Stimulated activated naive B cell treated with anti-CD40 and anti-IgM and Interleukin-4, amounts not matched to agents 10 μg/mL and 1 μg/mL and 100 μg/mL, for 72 hours (primary cell): ENCODE results near the gene KCNMA1.

Experiments used
- ATAC-seq, 2 donors: fragments of 150-1000 bp; cut with Tn5 transposase; replicated peaks; 2 replicates each; pipeline ENCODE4 v1.10.0; 2021; ENCODE audit warnings: moderate library complexity in 1 of 2
- DNase-seq: peaks from one replicate; pipeline ENCODE4 v3.0.0; 2021
- H3K27ac Mint-ChIP-seq: one replicate; pipeline ENCODE4 v1.8.0; 2022; ENCODE audit warnings: mild to moderate bottlenecking, mixed read lengths
- H3K27me3 Mint-ChIP-seq, 2 donors: one replicate each; pipeline ENCODE4 v1.8.0; 2022; ENCODE audit warnings: mixed read lengths in 2 of 2
- H3K36me3 Mint-ChIP-seq, 2 donors: one replicate each; pipeline ENCODE4 v1.8.0; 2022; ENCODE audit warnings: mixed read lengths in 2 of 2, mild to moderate bottlenecking in 1 of 2
- H3K4me1 Mint-ChIP-seq, 2 donors: one replicate each; pipeline ENCODE4 v1.8.0; 2022; ENCODE audit warnings: mixed read lengths in 2 of 2, mild to moderate bottlenecking in 1 of 2
- H3K4me3 Mint-ChIP-seq, 2 donors: one replicate each; pipeline ENCODE4 v1.8.0; 2022; ENCODE audit warnings: mild to moderate bottlenecking in 2 of 2, mixed read lengths in 2 of 2, moderate library complexity in 1 of 2
- H3K9me3 Mint-ChIP-seq, 2 donors: one replicate each; pipeline ENCODE4 v1.8.0; 2022; ENCODE audit warnings: mixed read lengths in 2 of 2, mild to moderate bottlenecking in 1 of 2

Gene KCNMA1

GRCh38 chr10:77514870-77515269 lies 122.7 kb downstream of the KCNMA1 start:
- no peaks in the 10 kb centered on the region for H3K36me3 Mint-ChIP-seq

GRCh38 chr10:77513781-77514331 lies 123.8 kb downstream of the KCNMA1 start:
- DNase-seq (no peak), ATAC-seq (no peak)
- H3K9me3 Mint-ChIP-seq: no peaks in the 10 kb centered on the region
- peaks cover 7 to 10% of the 10 kb centered on the region in 2 donors for H3K27me3 Mint-ChIP-seq
- no peak overlapping the region for H3K27ac Mint-ChIP-seq
- H3K36me3 Mint-ChIP-seq: no peaks in the 10 kb centered on the region
- no peaks in the 10 kb centered on the region for H3K4me1 Mint-ChIP-seq
- H3K4me3 Mint-ChIP-seq: no peak overlapping the region

More at GRCh38 chr10:77514870-77515269, 122.7 kb downstream of the KCNMA1 start:
- no peak for DNase-seq
- Mint-ChIP-seq H3K27ac (no peak overlapping the region), H3K4me3 (no peak overlapping the region), H3K27me3 (peaks cover 4 to 10% of the 10 kb centered on the region in 2 donors), H3K4me1 (no peaks in the 10 kb centered on the region), H3K9me3 (peaks cover 0 to 3% of the 10 kb centered on the region in 2 donors)
- ATAC-seq: no peak

GRCh38 chr10:77513220-77513619 lies 124.4 kb downstream of the KCNMA1 start:
- DNase-seq (no peak), ATAC-seq (no peak)
- H3K4me3 Mint-ChIP-seq: no peak overlapping the region
- no peak overlapping the region for H3K27ac Mint-ChIP-seq
- no peaks in the 10 kb centered on the region for H3K9me3 Mint-ChIP-seq
- no peaks in the 10 kb centered on the region for H3K4me1 Mint-ChIP-seq
- peaks cover 10 to 11% of the 10 kb centered on the region in 2 donors for H3K27me3 Mint-ChIP-seq
- H3K36me3 Mint-ChIP-seq: no peaks in the 10 kb centered on the region

- Mint-ChIP-seq H3K4me3 (no peak overlapping the region), H3K36me3 (no peaks in the 10 kb centered on the region), H3K27me3 (peaks cover 10 to 11% of the 10 kb centered on the region in 2 donors), H3K27ac (no peak overlapping the region), H3K9me3 (no peaks in the 10 kb centered on the region), H3K4me1 (no peaks in the 10 kb centered on the region)
- DNase-seq: no peak
- no peak for ATAC-seq
These were observed 125.4 kb downstream of the KCNMA1 start for GRCh38 chr10:77512219-77512578.

GRCh38 chr10:77511498-77512218 lies 126.0 kb downstream of the KCNMA1 start:
- Mint-ChIP-seq H3K27me3 (peaks cover 10 to 12% of the 10 kb centered on the region in 2 donors), H3K4me1 (no peaks in the 10 kb centered on the region), H3K36me3 (no peaks in the 10 kb centered on the region), H3K9me3 (no peaks in the 10 kb centered on the region), H3K4me3 (no peak overlapping the region), H3K27ac (no peak overlapping the region)
- DNase-seq (no peak), ATAC-seq (no peak)

GRCh38 chr10:77510695-77511094 lies 126.9 kb downstream of the KCNMA1 start:
- H3K4me1 Mint-ChIP-seq: no peaks in the 10 kb centered on the region
- no peak overlapping the region for H3K27ac Mint-ChIP-seq
- no peaks in the 10 kb centered on the region for H3K9me3 Mint-ChIP-seq
- DNase-seq: no peak
- H3K4me3 Mint-ChIP-seq: no peak overlapping the region
- ATAC-seq: no peak
- peaks cover 9 to 17% of the 10 kb centered on the region in 2 donors for H3K27me3 Mint-ChIP-seq
- no peaks in the 10 kb centered on the region for H3K36me3 Mint-ChIP-seq

- ATAC-seq: no peak
- no peak for DNase-seq
- Mint-ChIP-seq H3K36me3 (no peaks in the 10 kb centered on the region), H3K9me3 (no peaks in the 10 kb centered on the region), H3K4me1 (peaks cover 0 to 2% of the 10 kb centered on the region in 2 donors), H3K4me3 (no peak overlapping the region), H3K27me3 (peaks cover 13 to 20% of the 10 kb centered on the region in 2 donors), H3K27ac (no peak overlapping the region)
These were observed 127.3 kb downstream of the KCNMA1 start for GRCh38 chr10:77510294-77510693.

GRCh38 chr10:77509391-77509790 lies 128.2 kb downstream of the KCNMA1 start:
- no peaks in the 10 kb centered on the region for H3K36me3 Mint-ChIP-seq
- no peaks in the 10 kb centered on the region for H3K9me3 Mint-ChIP-seq
- peaks cover 16 to 21% of the 10 kb centered on the region in 2 donors for H3K27me3 Mint-ChIP-seq
- no peak overlapping the region for H3K4me3 Mint-ChIP-seq
- DNase-seq: no peak
- H3K4me1 Mint-ChIP-seq: peaks cover 0 to 2% of the 10 kb centered on the region in 2 donors
- ATAC-seq: no peak
- H3K27ac Mint-ChIP-seq: no peak overlapping the region

GRCh38 chr10:77507291-77507880 lies 130.2 kb downstream of the KCNMA1 start:
- H3K27ac Mint-ChIP-seq: no peak overlapping the region
- peaks cover 21 to 23% of the 10 kb centered on the region in 2 donors for H3K27me3 Mint-ChIP-seq
- H3K4me3 Mint-ChIP-seq: no peak overlapping the region
- ATAC-seq (no peak), DNase-seq (no peak)
- H3K36me3 Mint-ChIP-seq: no peaks in the 10 kb centered on the region
- peaks cover 0 to 2% of the 10 kb centered on the region in 2 donors for H3K4me1 Mint-ChIP-seq
- no peaks in the 10 kb centered on the region for H3K9me3 Mint-ChIP-seq

- H3K36me3 Mint-ChIP-seq: no peaks in the 10 kb centered on the region
- DNase-seq: no peak
- H3K27me3 Mint-ChIP-seq: peaks cover 21 to 27% of the 10 kb centered on the region in 2 donors
- no peak for ATAC-seq
- no peak overlapping the region for H3K27ac Mint-ChIP-seq
- no peak overlapping the region for H3K4me3 Mint-ChIP-seq
- no peaks in the 10 kb centered on the region for H3K9me3 Mint-ChIP-seq
- peaks cover 0 to 2% of the 10 kb centered on the region in 2 donors for H3K4me1 Mint-ChIP-seq
These were observed 130.9 kb downstream of the KCNMA1 start for GRCh38 chr10:77506517-77507200.

GRCh38 chr10:77505431-77506334 lies 131.9 kb downstream of the KCNMA1 start:
- DNase-seq: no peak
- no peaks in the 10 kb centered on the region for H3K9me3 Mint-ChIP-seq
- ATAC-seq: no peak
- no peaks in the 10 kb centered on the region for H3K36me3 Mint-ChIP-seq
- H3K27ac Mint-ChIP-seq: no peak overlapping the region
- H3K4me1 Mint-ChIP-seq: peaks cover 0 to 2% of the 10 kb centered on the region in 2 donors
- H3K4me3 Mint-ChIP-seq: no peak overlapping the region
- peaks cover 19 to 27% of the 10 kb centered on the region in 2 donors for H3K27me3 Mint-ChIP-seq

GRCh38 chr10:77504873-77505257 lies 132.7 kb downstream of the KCNMA1 start:
- no peaks in the 10 kb centered on the region for H3K36me3 Mint-ChIP-seq
- H3K4me1 Mint-ChIP-seq: peaks cover 0 to 2% of the 10 kb centered on the region in 2 donors
- DNase-seq: no peak
- H3K4me3 Mint-ChIP-seq: no peak overlapping the region
- H3K27me3 Mint-ChIP-seq: peaks cover 17 to 27% of the 10 kb centered on the region in 2 donors
- H3K27ac Mint-ChIP-seq: no peak overlapping the region
- ATAC-seq: no peak
- H3K9me3 Mint-ChIP-seq: no peaks in the 10 kb centered on the region

- H3K9me3 Mint-ChIP-seq: no peaks in the 10 kb centered on the region
- peaks cover 0 to 2% of the 10 kb centered on the region in 2 donors for H3K4me1 Mint-ChIP-seq
- H3K4me3 Mint-ChIP-seq: no peak overlapping the region
- no peak overlapping the region for H3K27ac Mint-ChIP-seq
- DNase-seq (no peak), ATAC-seq (no peak)
- peaks cover 17 to 27% of the 10 kb centered on the region in 2 donors for H3K27me3 Mint-ChIP-seq
- no peaks in the 10 kb centered on the region for H3K36me3 Mint-ChIP-seq
These were observed 133.3 kb downstream of the KCNMA1 start for GRCh38 chr10:77504196-77504872.
